Stimulated activated CD4-positive, alpha-beta T cell treated with anti-CD3 and anti-CD28 coated beads, Interleukin-15, amount 100 ng/mL, for 24 hours (primary cell): Measurements from ENCODE around the gene NKX2-1.

Experiments used
- DNase-seq: peaks from one replicate; pipeline ENCODE4 v3.0.0-alpha.2; 2020

Gene NKX2-1

GRCh38 chr14:36517242-36518030 is 2.6 kb downstream of the NKX2-1 start:
- no peak for DNase-seq

DNA sequence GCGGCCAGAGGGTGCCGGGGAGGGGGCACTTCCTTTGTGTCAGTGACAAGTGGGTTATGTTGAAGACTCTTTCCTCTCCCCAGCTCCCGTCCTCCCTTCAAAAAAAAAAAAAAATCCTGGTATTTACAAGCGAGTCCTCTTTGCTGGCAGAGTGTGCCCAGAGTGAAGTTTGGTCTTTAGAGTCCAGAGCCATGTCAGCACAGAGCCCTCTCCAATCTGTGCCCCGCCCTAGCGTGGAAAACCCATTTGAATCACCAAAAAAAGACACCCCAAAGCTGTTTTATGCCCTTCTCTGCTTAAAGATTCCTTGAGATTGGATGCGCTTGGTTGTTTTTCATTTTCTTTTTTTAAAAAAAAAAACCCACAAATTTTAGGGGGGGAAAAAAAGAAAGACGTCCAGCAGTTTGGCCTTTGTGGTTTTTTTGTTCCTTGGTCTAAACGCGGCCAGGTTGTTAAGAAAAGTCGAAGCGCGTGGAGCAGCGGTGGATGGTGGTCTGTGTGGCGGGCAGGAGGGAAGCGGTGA is 3.3 kb downstream of the NKX2-1 start:
- no peak for DNase-seq

DNA sequence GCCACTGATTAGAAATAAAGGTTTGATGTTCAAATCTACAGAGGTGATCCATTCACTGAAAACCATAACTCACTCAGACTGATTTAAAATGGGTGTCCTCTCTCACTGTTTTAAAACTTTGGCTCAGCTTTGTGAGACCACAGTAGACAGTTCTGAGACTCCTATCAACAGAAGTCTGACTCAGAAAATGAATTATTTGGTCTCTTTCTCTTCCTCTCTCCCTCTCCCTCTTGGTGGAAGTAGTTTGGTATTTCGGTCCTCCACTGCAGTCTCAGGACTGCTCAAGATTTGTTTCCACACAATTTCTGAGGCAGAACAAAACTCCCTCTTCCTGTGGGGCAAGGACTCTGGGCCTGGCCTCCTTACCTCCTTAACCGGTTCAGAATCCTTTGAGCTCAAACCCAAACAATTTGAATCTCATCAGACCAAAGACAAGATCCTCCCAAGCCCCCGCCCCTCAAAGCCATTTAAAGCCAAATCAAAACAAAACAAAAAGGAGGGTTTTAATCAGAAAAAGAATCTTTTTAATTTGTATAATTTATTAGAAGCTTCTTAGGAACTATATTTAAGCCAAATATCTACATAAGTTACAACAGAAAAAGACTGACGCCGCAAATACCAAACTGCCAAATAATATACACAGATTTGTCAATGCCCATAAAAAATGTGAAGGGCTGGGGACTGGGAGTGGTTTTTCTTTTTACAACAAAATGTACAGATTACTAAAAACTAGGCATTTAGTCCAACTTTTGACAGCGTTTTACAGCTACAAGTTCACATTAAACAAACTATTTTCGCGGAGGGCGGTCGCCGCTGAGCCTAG is 3.9 kb downstream of the NKX2-1 start:
- no peak for DNase-seq

DNA sequence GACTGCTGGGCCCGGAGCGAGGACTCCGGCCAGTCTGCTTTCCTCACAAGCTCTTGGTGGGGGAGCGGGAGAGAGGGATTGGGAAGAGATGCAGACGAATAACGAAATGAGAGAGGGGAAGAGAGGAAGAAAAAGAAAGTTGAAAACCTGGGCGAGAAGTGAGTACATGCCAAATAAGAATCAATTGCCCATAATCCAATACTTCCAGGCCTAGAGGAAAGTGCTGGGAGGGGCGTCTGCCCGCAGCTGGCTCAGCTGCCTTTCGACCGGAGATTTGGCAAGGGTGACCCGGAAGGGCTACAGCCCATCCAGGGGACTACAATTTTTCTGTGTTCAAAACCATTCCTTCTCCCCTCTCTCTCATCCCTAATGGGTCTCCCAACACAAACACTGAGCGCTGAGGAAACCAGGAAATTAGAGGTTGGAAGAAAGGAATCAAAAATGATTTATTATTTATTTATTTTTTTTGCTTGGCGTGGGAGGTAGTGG is 4.9 kb downstream of the NKX2-1 start:
- DNase-seq: no peak

GRCh38 chr14:36514278-36515104 is 5.5 kb downstream of the NKX2-1 start:
- no peak for DNase-seq

- no peak for DNase-seq
Observed at GRCh38 chr14:36513451-36514277, 6.4 kb downstream of the NKX2-1 start.

DNA sequence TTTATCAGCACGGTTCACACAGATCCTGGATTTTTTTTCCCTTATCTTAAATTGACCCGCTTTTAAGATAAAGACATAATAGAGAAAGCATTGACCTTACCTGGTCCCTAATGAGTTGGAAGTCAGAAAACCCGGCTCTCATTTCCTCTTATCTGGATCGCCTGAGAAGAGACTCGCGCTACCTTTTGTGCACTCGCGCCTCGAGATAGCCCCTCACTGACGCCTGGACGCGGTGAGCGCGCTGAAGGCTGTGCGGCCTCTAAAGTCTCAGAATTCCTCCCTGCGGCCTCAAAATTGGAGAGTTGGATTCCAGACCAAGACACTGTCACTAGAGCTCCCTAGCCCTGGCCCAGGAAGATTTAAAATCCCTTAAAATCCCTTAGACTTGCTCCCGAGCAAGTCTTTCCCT is 7.0 kb downstream of the NKX2-1 start:
- DNase-seq: no peak

- no peak for DNase-seq
Observed at GRCh38 chr14:36512585-36513003, 7.4 kb downstream of the NKX2-1 start.

DNA sequence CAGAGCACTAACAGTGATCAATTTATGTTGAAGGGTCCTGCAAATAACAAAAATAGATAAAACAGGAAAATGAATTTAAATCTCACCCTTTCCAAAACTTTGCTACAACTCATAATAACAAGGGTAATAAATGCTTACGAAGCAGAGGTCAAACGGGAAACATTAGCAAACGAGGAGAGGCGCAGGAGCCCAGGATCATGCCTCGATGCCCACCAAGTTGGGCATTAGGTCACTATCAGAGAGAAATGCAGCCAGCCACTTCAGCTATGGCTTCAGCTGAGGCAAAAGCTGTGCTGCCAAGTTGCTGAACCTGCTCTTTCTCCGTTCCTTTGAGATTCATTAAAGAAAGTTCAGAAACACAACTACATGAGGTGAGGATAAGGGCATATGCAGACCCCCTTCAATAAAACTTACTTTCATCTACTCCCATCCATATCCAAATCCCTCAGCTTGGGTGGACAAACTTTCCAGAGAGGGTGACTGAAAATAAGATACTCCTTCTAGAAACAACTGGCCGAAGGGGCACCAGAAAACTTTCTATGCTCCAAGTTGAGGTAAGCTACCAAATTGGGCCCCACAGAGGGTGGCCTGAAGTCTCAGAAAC is 7.9 kb downstream of the NKX2-1 start:
- no peak for DNase-seq

DNA sequence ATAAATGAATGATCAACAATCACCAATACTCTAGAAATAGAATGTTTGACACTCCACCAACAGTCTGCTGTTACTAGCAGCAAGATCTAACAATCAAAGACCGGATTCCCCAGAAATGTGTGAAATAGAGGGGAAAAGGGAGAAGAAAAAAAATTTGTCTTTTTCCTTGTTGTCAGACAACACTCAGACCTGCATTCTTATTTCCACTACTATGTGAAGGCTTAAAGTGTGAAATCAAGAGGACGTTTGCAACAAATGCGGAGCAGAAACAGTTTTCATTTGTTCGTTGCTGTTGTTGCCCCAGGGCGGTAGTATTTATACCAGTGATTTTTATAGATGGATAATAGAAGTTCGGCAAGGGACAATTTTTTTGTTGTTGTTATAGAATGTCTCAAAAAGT is 9.2 kb downstream of the NKX2-1 start:
- DNase-seq: no peak

DNA sequence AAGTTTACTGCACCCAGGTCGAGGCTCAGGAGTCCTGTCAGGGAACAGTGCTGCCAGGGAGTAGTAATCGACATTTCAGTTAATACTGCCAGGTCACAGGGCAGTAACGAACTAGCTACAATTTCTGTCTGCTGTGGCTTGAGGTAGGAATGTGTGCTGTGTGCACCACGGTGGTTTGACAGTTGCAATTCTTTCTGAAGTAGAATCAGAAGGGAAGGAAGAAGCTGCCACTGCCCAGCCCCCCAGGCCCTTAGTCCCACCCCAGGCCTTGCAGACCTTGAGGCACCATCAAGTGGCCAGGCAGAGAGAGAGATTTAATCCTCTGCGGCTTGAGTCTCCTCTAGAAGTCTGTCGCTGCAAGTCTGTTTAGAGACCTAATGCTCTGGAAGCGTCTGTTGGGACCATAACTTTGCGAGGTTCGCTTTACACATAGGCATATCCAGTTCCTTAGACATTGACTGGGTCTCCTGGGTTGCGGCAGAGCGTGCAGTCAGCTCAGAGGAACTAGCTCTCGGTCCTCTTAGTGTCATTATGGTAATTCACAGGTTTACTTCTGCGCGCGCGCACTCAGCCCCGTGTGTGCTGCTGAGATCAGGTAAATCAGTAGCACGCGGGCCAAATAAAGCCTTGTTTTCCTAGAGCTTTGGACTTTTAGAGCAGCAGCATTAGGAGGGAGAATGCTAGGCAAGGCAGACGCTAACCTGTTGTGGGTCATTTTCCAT is 9.8 kb downstream of the NKX2-1 start:
- no peak for DNase-seq

DNA sequence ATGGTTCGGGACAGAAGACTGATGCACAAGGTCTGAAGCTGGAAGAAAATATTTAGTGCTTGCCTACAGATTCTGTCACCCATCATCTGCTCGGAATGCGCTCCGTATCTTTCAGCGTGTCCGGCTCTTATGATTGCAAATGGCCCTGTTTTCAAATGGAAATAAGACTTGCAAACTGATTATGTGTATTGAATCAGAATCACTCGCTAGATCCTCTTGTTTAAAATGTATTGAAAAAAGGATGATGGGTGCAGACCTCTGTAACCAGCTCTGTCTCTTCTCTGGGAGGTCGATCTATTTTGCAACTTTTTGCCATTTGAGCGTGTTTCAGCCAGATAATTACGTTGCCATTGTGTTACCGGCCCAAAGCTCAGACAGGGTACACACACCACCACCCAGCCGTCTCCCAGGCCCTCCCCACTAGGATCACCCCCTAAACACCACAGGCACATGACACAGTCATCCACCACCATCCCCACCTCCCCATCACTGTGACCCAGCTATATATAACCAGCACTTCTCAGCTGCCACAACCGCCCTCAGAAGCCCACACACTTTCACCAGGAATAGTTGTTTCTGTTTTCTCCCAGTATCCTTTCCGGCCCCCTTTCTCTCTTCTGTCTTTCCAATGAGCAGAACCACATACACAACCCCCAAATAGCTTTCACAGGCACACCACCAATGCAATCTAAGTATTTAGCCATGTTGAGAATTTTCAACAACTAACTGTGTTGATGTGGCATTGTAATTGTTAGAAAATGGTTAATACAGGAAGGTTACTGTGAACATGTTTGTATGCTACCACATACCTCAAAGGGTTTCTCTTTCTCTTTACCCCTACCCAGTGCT is 10.7 kb downstream of the NKX2-1 start:
- no peak for DNase-seq

GRCh38 chr14:36508418-36509068 is 11.5 kb downstream of the NKX2-1 start:
- no peak for DNase-seq

DNA sequence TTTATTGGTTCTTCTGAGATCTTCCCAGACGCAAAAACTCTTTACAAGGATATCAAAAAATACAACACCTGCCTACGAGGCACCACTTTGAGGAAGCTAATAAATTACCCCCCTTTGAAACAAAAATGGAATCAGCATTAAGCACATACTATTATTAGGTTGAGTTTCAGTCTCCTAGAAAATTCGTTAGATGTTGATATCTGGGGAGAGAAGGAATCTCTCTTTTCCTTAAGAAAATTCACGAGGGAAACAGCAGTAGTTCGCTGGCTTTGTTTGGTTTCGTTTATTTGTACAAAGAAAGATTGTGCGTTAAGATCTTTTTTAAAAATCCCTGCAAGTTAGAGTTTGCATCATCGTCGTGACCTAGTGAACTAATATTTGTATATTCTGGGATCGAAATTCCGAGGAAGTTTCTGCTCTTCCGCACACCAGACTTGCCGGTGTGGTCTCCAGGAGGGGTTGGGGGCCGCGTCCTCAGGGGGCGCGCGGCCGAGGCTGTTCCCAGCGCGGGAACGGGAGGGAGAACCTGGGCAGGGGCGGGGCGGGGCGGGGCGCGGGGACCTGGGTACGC is 12.1 kb downstream of the NKX2-1 start:
- no peak for DNase-seq

DNA sequence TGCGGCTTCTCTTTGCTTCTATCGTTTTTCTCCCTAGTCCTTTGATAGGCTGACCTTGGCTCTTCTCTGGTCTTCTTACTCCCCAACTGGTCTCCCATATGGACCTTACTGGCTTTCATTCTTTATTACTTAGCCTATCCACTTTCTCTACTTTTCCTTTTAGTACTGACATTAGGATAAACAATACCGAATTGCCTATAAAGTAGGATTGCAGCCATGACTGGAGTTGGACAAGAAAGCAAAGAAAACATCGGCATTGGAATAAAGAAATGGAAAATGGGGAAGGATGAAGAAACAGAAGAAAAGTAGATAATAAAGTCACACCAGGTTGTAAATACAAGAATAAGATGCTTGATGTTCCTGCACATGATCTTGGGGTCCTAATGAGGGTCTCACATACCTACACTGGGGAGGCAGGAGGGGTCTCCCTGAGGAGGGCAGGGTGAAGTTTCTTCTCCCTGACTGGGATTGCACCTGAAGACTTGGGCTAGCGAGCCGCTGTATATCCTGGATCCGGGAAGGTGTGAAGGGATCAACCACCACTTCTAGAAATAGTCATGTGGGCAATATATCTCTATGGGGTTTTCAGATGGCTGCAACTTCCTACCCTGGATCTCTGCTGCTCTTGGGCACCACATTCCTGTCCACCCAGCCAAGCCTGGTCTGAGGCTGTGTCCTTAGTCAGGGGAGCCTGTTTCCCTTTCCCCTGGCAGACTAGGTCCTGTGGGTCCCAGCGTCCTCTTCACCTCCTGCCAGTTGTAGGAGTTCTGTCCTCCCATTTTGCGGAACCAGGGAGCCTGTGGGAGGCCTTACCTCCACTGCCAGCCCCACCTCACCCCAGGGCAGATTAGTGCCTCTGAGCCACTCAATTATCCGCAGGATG is 13.1 kb downstream of the NKX2-1 start:
- no peak for DNase-seq

DNA sequence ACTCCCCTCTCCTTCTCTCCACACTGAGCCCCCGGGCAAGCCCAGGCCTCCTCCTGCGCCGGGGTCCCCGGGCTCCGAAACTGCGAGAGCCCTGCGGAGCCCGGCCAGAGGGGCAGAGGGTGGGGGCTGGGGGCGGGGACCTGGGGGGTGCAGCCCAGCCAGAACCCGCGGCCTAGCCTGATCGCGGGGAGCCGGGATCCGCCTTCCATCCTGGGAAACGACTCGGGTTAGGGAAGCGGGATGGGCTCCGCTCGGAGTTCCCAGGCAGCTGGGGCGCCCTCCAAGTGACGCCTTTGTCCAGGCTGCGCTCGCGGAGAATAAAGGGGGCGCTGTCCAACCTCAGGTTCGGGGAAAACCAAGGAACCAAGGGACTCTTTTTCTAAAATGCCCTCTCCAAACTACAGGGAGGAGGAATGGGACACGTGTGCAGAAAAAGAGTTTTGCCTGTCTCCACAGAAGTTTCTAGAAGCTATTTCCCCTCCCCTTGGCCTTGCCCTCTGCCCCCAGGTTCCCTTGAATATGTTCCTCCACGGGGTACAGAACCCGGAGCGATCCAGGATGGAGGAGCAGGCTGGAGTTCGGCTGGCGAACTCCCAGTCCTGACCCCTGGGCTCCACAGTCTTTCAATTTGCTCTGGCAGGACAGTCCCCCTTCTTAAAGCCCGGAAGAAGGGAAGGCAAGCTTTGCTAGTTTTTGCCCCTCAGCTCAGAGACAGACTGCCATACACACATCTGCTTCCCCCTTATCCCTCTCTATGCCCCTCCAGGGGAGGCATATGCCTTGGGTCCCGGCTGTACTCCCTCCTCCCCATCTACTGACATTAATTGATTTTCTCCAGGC is 13.9 kb downstream of the NKX2-1 start:
- no peak for DNase-seq
